ENCODE measurements around the gene SCYGR3. TPM values are rescaled to one million over a fixed set of nuclear protein-coding genes. Genes with fewer than 3 reads are reported as not detected.

The SCYGR3 gene
- total and polyA plus RNA-seq, 2 of the 8 experiments (the other 6 are each of a cell fraction or from before 2014, with no cell fraction given) = not detected

DNA sequence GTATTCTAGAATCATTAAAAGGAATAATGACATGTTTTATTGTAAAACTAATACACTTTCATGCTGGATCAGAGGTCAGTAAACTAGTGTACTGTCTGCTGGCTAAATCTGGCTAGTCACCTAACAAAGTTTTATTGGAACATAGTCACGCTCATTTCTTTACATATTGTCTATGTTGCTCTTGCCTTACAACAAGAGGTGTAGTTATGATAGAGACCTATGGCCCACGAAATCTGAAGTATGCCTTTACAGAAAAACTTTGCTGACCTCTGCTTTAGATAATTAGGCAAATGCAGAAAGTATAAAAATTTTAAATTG lies 45.8 kb downstream of the SCYGR3 start:
- no peaks in the 10 kb centered on the region for H3K4me1 ChIP-seq (replicated peaks in 1 of 4; ENCODE audit: control insufficient read depth in 3 of 4, insufficient read depth in 4 of 4, low read length in 3 of 4)
- no peak overlapping the region for H4K8ac ChIP-seq (ENCODE audit: extremely low read depth, insufficient read depth, low read length)
- H2AK5ac ChIP-seq (ENCODE audit: low read depth, low read length) = no peak overlapping the region
- H2BK5ac ChIP-seq (ENCODE audit: low read depth, low read length) = no peak overlapping the region
- H3K14ac ChIP-seq (ENCODE audit: insufficient read length) = no peak overlapping the region
- no peak overlapping the region for H2BK15ac ChIP-seq (ENCODE audit: low read length)
- no peak overlapping the region for H3K27ac ChIP-seq (ENCODE audit: low read depth, low read length)
- FAIRE-seq (no peak), DNase-seq (ENCODE audit: low read depth in 1 of 2, low spot score in 2 of 2) (no peak)
- H2BK120ac ChIP-seq (replicated peaks; ENCODE audit: low read depth, low read length) = no peak overlapping the region
- no peak overlapping the region for H2AFZ ChIP-seq (ENCODE audit: low read length)
- H3K9ac ChIP-seq (replicated peaks in 1 of 4; ENCODE audit: extremely low read depth in 1 of 4, low read depth in 3 of 4, low read length in 3 of 4) = no peak overlapping the region
- H3K4me3 ChIP-seq (ENCODE audit: extremely low read depth in 1 of 4, insufficient read depth in 2 of 4, low read depth in 3 of 4, low read length in 4 of 4) = no peak overlapping the region
- H3K79me2 ChIP-seq (ENCODE audit: control insufficient read depth in 1 of 2, insufficient read depth in 2 of 2, low read length in 2 of 2) = no peaks in the 10 kb centered on the region
- no peaks in the 10 kb centered on the region for H3K36me3 ChIP-seq (ENCODE audit: control insufficient read depth in 2 of 4, insufficient read depth in 4 of 4, low read length in 3 of 4)
- H3K4ac ChIP-seq (replicated peaks; ENCODE audit: insufficient read length, low read depth, low read length) = no peak overlapping the region
- no peak overlapping the region for H4K91ac ChIP-seq (replicated peaks; ENCODE audit: insufficient read length, low read length)
- H2BK20ac ChIP-seq (ENCODE audit: low read length) = no peak overlapping the region
- no peak overlapping the region for H3K56ac ChIP-seq (replicated peaks; ENCODE audit: insufficient read length, low read depth, low read length)
- no peaks in the 10 kb centered on the region for H4K20me1 ChIP-seq (replicated peaks in 1 of 2; ENCODE audit: control insufficient read depth in 1 of 2, insufficient read depth in 2 of 2, low read length in 2 of 2)
- no peaks in the 10 kb centered on the region for H3K23me2 ChIP-seq (ENCODE audit: low read depth, low read length)
- ChIA-PET POLR2A (ENCODE audit: partially characterized antibody) (interaction anchor here (1.9 kb wide), 1 partner anchor 9 kb away, joined by 9 read pairs; no protein-coding TSS in a partner anchor), CTCF (ENCODE audit: partially characterized antibody) (interaction anchor here (1.1 kb wide), 1 partner anchor 15 kb away, joined by 4 read pairs; no protein-coding TSS in a partner anchor)
- H3K23ac ChIP-seq (ENCODE audit: insufficient read length) = no peak overlapping the region
- no peaks in the 10 kb centered on the region for H3K9me3 ChIP-seq (ENCODE audit: insufficient read depth in 2 of 2, low read depth in 1 of 2, low read length in 1 of 2)
- 82% methylated on average over 2 of the region's 2 CpGs; no CpG with 5 or more reads in 1 of the 2 experiments for WGBS, 2 experiments (ENCODE audit: extremely low coverage in 1 of 2, insufficient coverage in 1 of 2, insufficient read length in 1 of 2, insufficient replicate concordance in 2 of 2, low coverage in 1 of 2, low lambda C conversion rate in 2 of 2, missing lambda C conversion rate in 1 of 2)
- H2BK12ac ChIP-seq (ENCODE audit: low read depth, low read length) = no peak overlapping the region
- no peak overlapping the region for H3K18ac ChIP-seq (ENCODE audit: extremely low read depth, low read length)
- no peaks in the 10 kb centered on the region for H3K79me1 ChIP-seq (ENCODE audit: low read depth, low read length)
- no peak overlapping the region for H4K5ac ChIP-seq (ENCODE audit: insufficient read length, low read depth, low read length)
- H3K27me3 ChIP-seq (replicated peaks in 1 of 4; ENCODE audit: control insufficient read depth in 3 of 4, extremely low read depth in 1 of 4, insufficient read depth in 3 of 4, low read length in 3 of 4) = no peaks in the 10 kb centered on the region
- no peak overlapping the region for H3K4me2 ChIP-seq (ENCODE audit: insufficient read depth in 1 of 2, low read depth in 2 of 2, low read length in 2 of 2)
- TF ChIP-seq ASH2L (IDR thresholded peaks at IDR 0.05; ENCODE audit: low read length) (no peak), CREB1 (IDR thresholded peaks at IDR 0.05) (no peak), BRCA1 (IDR thresholded peaks at IDR 0.05; ENCODE audit: low read depth, low read length) (no peak), SRF (IDR thresholded peaks at IDR 0.05; ENCODE audit: low read depth, low read length) (no peak), KDM5A (IDR thresholded peaks at IDR 0.05; ENCODE audit: low read length) (no peak), YY1 (IDR thresholded peaks at IDR 0.05; ENCODE audit: low read depth, low read length) (no peak), TBP (IDR thresholded peaks at IDR 0.05; ENCODE audit: low read depth, low read length) (no peak), CBX5 (IDR thresholded peaks at IDR 0.05; ENCODE audit: low read depth, low read length) (no peak), ZNF274 (IDR thresholded peaks at IDR 0.05; ENCODE audit: borderline replicate concordance, extremely low read depth, low read length) (no peak), SAP30 (IDR thresholded peaks at IDR 0.05; ENCODE audit: insufficient read depth, insufficient replicate concordance, low read length) (no peak), FOSL1 (IDR thresholded peaks at IDR 0.05; ENCODE audit: insufficient read depth, low read depth, low read length) (no peak), CTCF (IDR thresholded peaks at IDR 0.05; ENCODE audit: control extremely low read depth in 1 of 3, insufficient read depth in 1 of 3, low read depth in 1 of 3, low read length in 3 of 3) (no peak)
- TF ChIP-seq, protein P1, sequence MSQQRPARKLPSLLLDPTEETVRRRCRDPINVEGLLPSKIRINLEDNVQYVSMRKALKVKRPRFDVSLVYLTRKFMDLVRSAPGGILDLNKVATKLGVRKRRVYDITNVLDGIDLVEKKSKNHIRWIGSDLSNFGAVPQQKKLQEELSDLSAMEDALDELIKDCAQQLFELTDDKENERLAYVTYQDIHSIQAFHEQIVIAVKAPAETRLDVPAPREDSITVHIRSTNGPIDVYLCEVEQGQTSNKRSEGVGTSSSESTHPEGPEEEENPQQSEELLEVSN (IDR thresholded peaks at IDR 0.05) = no peak
